SK-N-SH (cell line): ENCODE results near the gene GRM7. TPM values are rescaled to one million over a fixed set of nuclear protein-coding genes. Genes with fewer than 3 reads are reported as not detected.

Source experiments
- CTCF ChIA-PET: fragments of 300-600, 350-600 bp; formaldehyde crosslinking; extraction: SDS; loops from one replicate; lab custom pipeline; 2021; lab: Yijun Ruan, JAX
- POLR2A ChIA-PET: fragments of 350-600 bp; sonication (Branson Sonifier 250); formaldehyde crosslinking; extraction: SDS; loops from one replicate; lab custom pipeline; 2020; ENCODE audit warnings: antibody characterized with exemption, inconsistent platforms; lab: Yijun Ruan, JAX
- DNase-seq: peaks from one replicate; pipeline ENCODE4 v3.0.0; 2012
- H2AFZ ChIP-seq: fragments of 200-600 bp; sonication (generic); 2 replicates; pipeline ENCODE4 v1.8.1; 2016; ENCODE audit warnings: antibody characterized with exemption, mild to moderate bottlenecking, low read depth
- H3F3A ChIP-seq: fragments of 200-600 bp; sonication (generic); replicated peaks from 2 replicates; pipeline ENCODE3; 2016; ENCODE audit warnings: antibody characterized with exemption, mild to moderate bottlenecking; ENCODE audit not compliant: insufficient read depth
- H3K27ac ChIP-seq, 2 experiments: fragments of 200-500 bp in 1 of 2; fragments of 200-600 bp in 1 of 2; sonication (Bioruptor generic) in 1 of 2; sonication (generic), shearing (Covaris generic) in 1 of 2; 2 replicates each; pipeline versions ENCODE4 v1.5.1 to v1.6.1; 2014 to 2016; ENCODE audit warnings: low read depth in 2 of 2, inconsistent platforms in 1 of 2, low read length in 1 of 2, mild to moderate bottlenecking in 1 of 2, mixed read lengths in 1 of 2
- H3K27me3 ChIP-seq: fragments of 200-600 bp; sonication (generic), shearing (Covaris generic); 2 replicates; pipeline ENCODE4 v1.6.1; 2016; ENCODE audit warnings: mixed run types; ENCODE audit not compliant: insufficient read depth
- H3K36me3 ChIP-seq, 2 experiments: fragments of 200-500 bp in 1 of 2; fragments of 200-600 bp in 1 of 2; sonication (Bioruptor generic) in 1 of 2; sonication (generic) in 1 of 2; replicated peaks in 1 of 2; 2 replicates each; pipeline versions ENCODE3 to v1.5.1; 2014 to 2016; ENCODE audit warnings: low read length in 1 of 2, mild to moderate bottlenecking in 1 of 2; ENCODE audit not compliant: insufficient read depth in 2 of 2, control insufficient read depth in 1 of 2
- H3K4me1 ChIP-seq, 2 experiments: fragments of 200-500 bp in 1 of 2; fragments of 200-600 bp in 1 of 2; sonication (Bioruptor generic) in 1 of 2; sonication (generic), shearing (Covaris generic) in 1 of 2; 2 replicates each; pipeline versions ENCODE4 v1.5.1 to v1.6.1; 2014 to 2016; ENCODE audit warnings: low read depth in 1 of 2, low read length in 1 of 2, mixed run types in 1 of 2; ENCODE audit not compliant: insufficient read depth in 2 of 2, control insufficient read depth in 1 of 2
- H3K4me2 ChIP-seq: fragments of 200-600 bp; sonication (generic), shearing (Covaris generic); 2 replicates; pipeline ENCODE4 v1.6.1; 2017; ENCODE audit warnings: mixed run types
- H3K4me3 ChIP-seq, 2 experiments: fragments of 200-500 bp in 1 of 2; fragments of 200-600 bp in 1 of 2; sonication (Bioruptor generic) in 1 of 2; sonication (generic), shearing (Covaris generic) in 1 of 2; 2 replicates each; pipeline versions ENCODE4 v1.5.1 to v1.8.1; 2014 to 2016; ENCODE audit warnings: low read depth in 2 of 2, inconsistent platforms in 1 of 2, low read length in 1 of 2, mild to moderate bottlenecking in 1 of 2, mixed read lengths in 1 of 2, moderate library complexity in 1 of 2
- H3K79me2 ChIP-seq: fragments of 200-600 bp; sonication (generic); 2 replicates; pipeline ENCODE4 v1.8.1; 2017; ENCODE audit warnings: mild to moderate bottlenecking; ENCODE audit not compliant: insufficient read depth
- H3K9ac ChIP-seq: fragments of 200-600 bp; sonication (generic); 2 replicates; pipeline ENCODE4 v1.6.1; 2017; ENCODE audit warnings: mixed run types
- H3K9me2 ChIP-seq: fragments of 200-600 bp; sonication (generic); 2 replicates; pipeline ENCODE4 v1.6.1; 2017; ENCODE audit warnings: mixed run types
- H3K9me3 ChIP-seq: fragments of 200-600 bp; sonication (generic); 2 replicates; pipeline ENCODE4 v1.6.1; 2017; ENCODE audit warnings: mixed run types, mild to moderate bottlenecking, moderate library complexity
- H4K20me1 ChIP-seq: fragments of 200-600 bp; sonication (generic); 2 replicates; pipeline ENCODE4 v1.6.1; 2017; ENCODE audit warnings: mild to moderate bottlenecking, mixed run types; ENCODE audit not compliant: insufficient read depth
- CHD2 ChIP-seq: fragments of 150-350 bp; IDR thresholded peaks from 2 replicates; pipeline ENCODE4 v1.6.1; 2018; ENCODE audit warnings: low read length; ENCODE audit not compliant: partially characterized antibody
- EP300 ChIP-seq, 2 experiments: IDR thresholded peaks; 2 replicates each; pipeline versions ENCODE4 v1.4.0 to v1.6.1; 2012; ENCODE audit warnings: borderline replicate concordance in 1 of 2, low read depth in 1 of 2, low read length in 1 of 2
- FOXJ3 ChIP-seq: sonication (generic); formaldehyde crosslinking; IDR thresholded peaks from 2 replicates; pipeline ENCODE4 v1.5.1; 2020; ENCODE audit warnings: mild to moderate bottlenecking, missing genetic modification reagents
- FOXM1 ChIP-seq: IDR thresholded peaks from 2 replicates; pipeline ENCODE4 v1.4.0; 2012; ENCODE audit warnings: low read depth, mild to moderate bottlenecking
- GABPA ChIP-seq: IDR thresholded peaks from 2 replicates; pipeline ENCODE4 v1.4.0; 2012; ENCODE audit warnings: low read depth, mild to moderate bottlenecking
- GATA2 ChIP-seq: sonication (generic); formaldehyde crosslinking; IDR thresholded peaks from 2 replicates; pipeline ENCODE4 v1.5.0; 2020; ENCODE audit warnings: mild to moderate bottlenecking, missing genetic modification reagents
- JUND ChIP-seq: IDR thresholded peaks from 2 replicates; pipeline ENCODE4 v1.4.0; 2012
- MEF2A ChIP-seq: IDR thresholded peaks from 2 replicates; pipeline ENCODE4 v1.4.0; 2012; ENCODE audit warnings: low read depth, borderline replicate concordance
- NFIC ChIP-seq: IDR thresholded peaks from 2 replicates; pipeline ENCODE4 v1.4.0; 2012; ENCODE audit warnings: borderline replicate concordance
- NRF1 ChIP-seq: IDR thresholded peaks from 2 replicates; pipeline ENCODE4 v1.6.1; 2012; ENCODE audit warnings: low read depth, mild to moderate bottlenecking, low read length
- RAD21 ChIP-seq: IDR thresholded peaks from 2 replicates; pipeline ENCODE4 v1.6.1; 2012; ENCODE audit warnings: mild to moderate bottlenecking, low read length
- RCOR1 ChIP-seq: fragments of 150-350 bp; IDR thresholded peaks from 2 replicates; pipeline ENCODE4 v1.6.1; 2017; ENCODE audit warnings: antibody characterized with exemption, low read length
- RFX5 ChIP-seq: IDR thresholded peaks from 2 replicates; pipeline ENCODE4 v1.6.1; 2012; ENCODE audit warnings: mild to moderate bottlenecking, improper control_type of control experiment, low read length
- RXRA ChIP-seq: IDR thresholded peaks from 2 replicates; pipeline ENCODE4 v1.4.0; 2012; ENCODE audit warnings: low read depth, mild to moderate bottlenecking, borderline replicate concordance
- TEAD4 ChIP-seq: IDR thresholded peaks from 2 replicates; pipeline ENCODE4 v1.4.0; 2012; ENCODE audit warnings: mild to moderate bottlenecking, borderline replicate concordance; ENCODE audit not compliant: insufficient read depth
- WGBS: methylation state at CpG from one replicate; pipeline ENCODE4 v1.1.6; 2017; ENCODE audit warnings: low lambda C conversion rate; 5-methylcytosine and 5-hydroxymethylcytosine counted together
- polyA plus RNA-seq, 3 experiments: library from polyadenylated mRNA; depleted of rRNA; stranded (reverse); fragments of >200 nt; gene quantifications; 2 replicates each; pipeline ENCODE4 v1.2.3, GENCODE V29; 2012
- TF ChIP-seq, protein P1 (sequence below): fragments of 150-350 bp; IDR thresholded peaks from 2 replicates; pipeline ENCODE4 v1.6.1; 2017; ENCODE audit warnings: antibody characterized with exemption, low read length, low read depth, borderline replicate concordance
- TF ChIP-seq, protein P2 (sequence below): fragments of 150-350 bp; IDR thresholded peaks from 2 replicates; pipeline ENCODE4 v1.6.1; 2016; ENCODE audit warnings: mild to moderate bottlenecking, low read depth, low read length
- TF ChIP-seq, protein P3 (sequence below): IDR thresholded peaks from 2 replicates; pipeline ENCODE4; 2012

Gene GRM7
- polyA plus RNA-seq, 1 of the 3 experiments (the other 2 are of a cell fraction) = 0.03 TPM

DNA sequence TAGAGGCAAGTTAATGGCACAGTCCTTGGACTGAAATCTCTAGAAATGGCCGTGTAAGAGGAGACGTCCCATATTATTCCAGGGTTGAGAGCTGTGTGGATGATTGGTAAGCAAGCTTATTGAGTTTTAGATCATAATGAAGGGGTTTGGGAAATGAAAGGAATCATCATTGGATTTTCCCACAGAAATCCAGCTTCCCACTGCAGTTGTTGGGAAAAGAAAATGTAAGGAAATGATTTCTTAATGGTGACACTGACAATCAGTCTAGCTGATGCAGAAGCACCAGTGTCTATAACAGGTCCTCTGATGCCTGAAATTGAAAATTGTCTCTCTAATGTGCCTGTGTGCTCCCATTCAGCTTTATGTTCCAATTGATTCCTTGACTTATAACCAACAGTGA lies 728.6 kb downstream of the GRM7 start:
- no peak for TF ChIP-seq JUND
- TF ChIP-seq FOXJ3 (CRISPR knock-in tag) = no peak
- no peak for TF ChIP-seq TEAD4
- TF ChIP-seq RXRA = no peak
- Histone ChIP-seq H3K79me2 (no peaks in the 10 kb centered on the region), H3K27ac (no peak overlapping the region), H3K4me2 (no peak overlapping the region), H3K4me1 (no peaks in the 10 kb centered on the region), H3K9me3 (no peaks in the 10 kb centered on the region; the same call in 1 of the 2 replicates), H3F3A (no peaks in the 10 kb centered on the region), H3K9ac (no peak overlapping the region), H2AFZ (no peak overlapping the region), H3K36me3 (no peaks in the 10 kb centered on the region), H4K20me1 (no peaks in the 10 kb centered on the region), H3K27me3 (no peaks in the 10 kb centered on the region), H3K4me3 (no peak overlapping the region), H3K9me2 (no peaks in the 10 kb centered on the region)
- ChIA-PET CTCF (interaction anchor here (0.7 to 1.6 kb wide), 3 partner anchors 8 to 716 kb away, joined by 3 to 6 read pairs (median 4); no protein-coding TSS in a partner anchor), POLR2A (no interaction called here)
- 22% methylated on average over 2 of the region's 2 CpGs for WGBS
- DNase-seq = no peak

DNA sequence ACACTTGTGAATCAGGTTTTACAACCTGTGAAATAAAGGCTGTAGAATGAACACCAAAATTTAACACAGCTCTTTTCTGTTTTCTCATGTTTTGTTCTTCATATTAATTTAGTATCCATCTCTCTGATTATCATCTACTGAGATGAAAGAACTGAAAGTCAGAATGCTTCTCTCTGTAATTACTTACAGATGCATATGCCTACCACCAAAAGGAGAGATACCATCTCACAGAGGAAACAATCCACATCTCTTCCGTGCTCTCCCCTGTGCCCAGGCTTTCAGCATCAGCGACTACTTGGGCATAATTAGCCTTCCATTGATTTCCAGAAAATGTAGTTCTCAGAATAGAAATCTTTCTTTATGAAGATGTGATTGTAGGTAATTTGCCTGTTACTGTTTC lies 741.4 kb downstream of the GRM7 start:
- Histone ChIP-seq H3K27me3 (no peaks in the 10 kb centered on the region), H3K9ac (no peak overlapping the region), H3K9me2 (no peaks in the 10 kb centered on the region), H3F3A (no peaks in the 10 kb centered on the region), H3K4me3 (no peak overlapping the region), H3K9me3 (no peaks in the 10 kb centered on the region), H3K79me2 (no peaks in the 10 kb centered on the region), H3K36me3 (no peaks in the 10 kb centered on the region), H2AFZ (no peak overlapping the region), H3K4me2 (no peak overlapping the region), H3K4me1 (peaks cover 0 to 9% of the 10 kb centered on the region in 2 experiments; a peak in 2 of 4 replicates), H3K27ac (peak overlapping the region in 1 of 2 experiments; percentile 64; a peak in 1 of 4 replicates), H4K20me1 (no peaks in the 10 kb centered on the region)
- CTCF ChIA-PET = interaction anchor here (0.7 to 1.5 kb wide), 3 partner anchors 12 to 509 kb away, joined by 3 to 5 read pairs (median 4); no protein-coding TSS in a partner anchor
- POLR2A ChIA-PET = no interaction called here
- TF ChIP-seq GATA2 (peak; percentile 90), FOXM1 (no peak), RAD21 (peak; percentile 21; the same call in 1 of the 2 replicates), EP300 (IDR thresholded peaks at IDR 0.05; ENCODE audit: borderline replicate concordance in 1 of 2, low read depth in 1 of 2, low read length in 1 of 2) (peak in 1 of 2 experiments; percentile 56; a peak in 1 of 4 replicates), RCOR1 (0 out of 2 replicates have a peak, but pooled peaks have one; percentile 42)
- peak; percentile 18 for DNase-seq
- 6% methylated on average over 2 of the region's 2 CpGs for WGBS

DNA sequence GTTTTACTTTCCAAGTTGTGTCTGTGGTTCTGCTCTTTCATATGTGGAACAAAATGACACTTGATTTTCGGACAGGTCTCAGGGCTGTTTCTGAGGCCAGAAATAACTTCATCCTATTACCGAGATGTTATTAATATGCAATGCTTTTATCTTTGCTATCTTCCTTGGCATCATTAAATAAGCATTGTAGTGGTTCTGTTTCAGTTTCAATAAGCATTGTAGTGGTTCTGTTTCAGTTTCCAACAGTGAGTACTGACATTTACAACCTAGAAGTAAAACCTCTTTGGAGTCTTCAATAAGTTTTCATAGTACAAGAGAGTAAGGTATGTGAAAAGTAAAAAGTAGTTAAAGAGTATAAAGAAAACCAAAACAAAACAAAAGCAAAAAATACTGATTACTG lies 746.2 kb downstream of the GRM7 start:
- CTCF ChIA-PET = no interaction called here
- no peaks in the 10 kb centered on the region for H3K36me3 ChIP-seq
- DNase-seq = no peak
- no peak overlapping the region for H3K27ac ChIP-seq
- TF ChIP-seq RXRA (no peak), TEAD4 (no peak), GABPA (no peak), FOXJ3 (CRISPR knock-in tag) (no peak), MEF2A (no peak), NFIC (no peak), FOXM1 (no peak), RFX5 (no peak), RCOR1 (no peak), CHD2 (no peak), GATA2 (no peak), NRF1 (no peak)
- TF ChIP-seq, protein P1, sequence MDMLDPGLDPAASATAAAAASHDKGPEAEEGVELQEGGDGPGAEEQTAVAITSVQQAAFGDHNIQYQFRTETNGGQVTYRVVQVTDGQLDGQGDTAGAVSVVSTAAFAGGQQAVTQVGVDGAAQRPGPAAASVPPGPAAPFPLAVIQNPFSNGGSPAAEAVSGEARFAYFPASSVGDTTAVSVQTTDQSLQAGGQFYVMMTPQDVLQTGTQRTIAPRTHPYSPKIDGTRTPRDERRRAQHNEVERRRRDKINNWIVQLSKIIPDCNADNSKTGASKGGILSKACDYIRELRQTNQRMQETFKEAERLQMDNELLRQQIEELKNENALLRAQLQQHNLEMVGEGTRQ = no peak
- TF ChIP-seq, protein P2, sequence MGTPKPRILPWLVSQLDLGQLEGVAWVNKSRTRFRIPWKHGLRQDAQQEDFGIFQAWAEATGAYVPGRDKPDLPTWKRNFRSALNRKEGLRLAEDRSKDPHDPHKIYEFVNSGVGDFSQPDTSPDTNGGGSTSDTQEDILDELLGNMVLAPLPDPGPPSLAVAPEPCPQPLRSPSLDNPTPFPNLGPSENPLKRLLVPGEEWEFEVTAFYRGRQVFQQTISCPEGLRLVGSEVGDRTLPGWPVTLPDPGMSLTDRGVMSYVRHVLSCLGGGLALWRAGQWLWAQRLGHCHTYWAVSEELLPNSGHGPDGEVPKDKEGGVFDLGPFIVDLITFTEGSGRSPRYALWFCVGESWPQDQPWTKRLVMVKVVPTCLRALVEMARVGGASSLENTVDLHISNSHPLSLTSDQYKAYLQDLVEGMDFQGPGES = no peak
- TF ChIP-seq, protein P3, sequence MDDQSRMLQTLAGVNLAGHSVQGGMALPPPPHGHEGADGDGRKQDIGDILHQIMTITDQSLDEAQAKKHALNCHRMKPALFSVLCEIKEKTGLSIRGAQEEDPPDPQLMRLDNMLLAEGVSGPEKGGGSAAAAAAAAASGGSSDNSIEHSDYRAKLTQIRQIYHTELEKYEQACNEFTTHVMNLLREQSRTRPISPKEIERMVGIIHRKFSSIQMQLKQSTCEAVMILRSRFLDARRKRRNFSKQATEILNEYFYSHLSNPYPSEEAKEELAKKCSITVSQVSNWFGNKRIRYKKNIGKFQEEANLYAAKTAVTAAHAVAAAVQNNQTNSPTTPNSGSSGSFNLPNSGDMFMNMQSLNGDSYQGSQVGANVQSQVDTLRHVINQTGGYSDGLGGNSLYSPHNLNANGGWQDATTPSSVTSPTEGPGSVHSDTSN = no peak
- TF ChIP-seq, all 33 proteins: peak for 0
- peaks cover 0 to 4% of the 10 kb centered on the region in 2 experiments; a peak in 2 of 4 replicates for H3K4me1 ChIP-seq
- no peaks in the 10 kb centered on the region for H3K79me2 ChIP-seq
- H3K27me3 ChIP-seq = no peaks in the 10 kb centered on the region
- H3K4me2 ChIP-seq = no peak overlapping the region
- no peaks in the 10 kb centered on the region for H3K9me3 ChIP-seq
- H3K9me2 ChIP-seq = no peaks in the 10 kb centered on the region
- WGBS = 39% methylated on average over 2 of the region's 2 CpGs
- H4K20me1 ChIP-seq = no peaks in the 10 kb centered on the region
- no peak overlapping the region for H3K9ac ChIP-seq
- POLR2A ChIA-PET = no interaction called here
- no peak overlapping the region for H3K4me3 ChIP-seq
- no peaks in the 10 kb centered on the region for H3F3A ChIP-seq
- H2AFZ ChIP-seq = no peak overlapping the region
